IMR-90 (cell line): Measurements from ENCODE around the gene SLC6A7. TPM values are rescaled to one million over a fixed set of nuclear protein-coding genes. Genes with fewer than 3 reads are reported as not detected.

Experiments used
- ATAC-seq: fragments of 200-7000 bp; cut with Tn5 transposase; 2 replicates; pipeline ENCODE4 v1.9.1; 2020; ENCODE audit warnings: low read depth, mild to moderate bottlenecking, moderate library complexity
- BruUV-seq: library from RNA; stranded (reverse); fragments of 400-500 nt; replicated peaks from 2 replicates; lab custom pipeline; 2021; lab: Mats Ljungman, UMichigan
- CTCF ChIA-PET: fragments of 300-600 bp; formaldehyde crosslinking; extraction: SDS; loops from one replicate; lab custom pipeline; 2021; ENCODE audit warnings: antibody characterized with exemption; lab: Yijun Ruan, JAX
- POLR2A ChIA-PET: fragments of 300-600 bp; sonication (Branson Sonifier 250); formaldehyde crosslinking; loops from one replicate; lab custom pipeline; 2022; ENCODE audit warnings: antibody characterized with exemption; ENCODE audit not compliant: unreplicated experiment; lab: Charles Lee
- DNase-seq: peaks from one replicate; pipeline ENCODE4 v3.0.0; 2013
- H2AFZ ChIP-seq: replicated peaks from 2 replicates; pipeline ENCODE3; 2013; ENCODE audit warnings: low read length, mild to moderate bottlenecking; ENCODE audit not compliant: poor library complexity
- H2AK5ac ChIP-seq: 2 replicates; pipeline ENCODE4 v1.6.1; 2013; ENCODE audit warnings: low read depth, low read length, inconsistent platforms
- H2AK9ac ChIP-seq: replicated peaks from 2 replicates; pipeline ENCODE3; 2013; ENCODE audit warnings: mild to moderate bottlenecking, low read depth, low read length, moderate library complexity; ENCODE audit not compliant: poor library complexity
- H2BK120ac ChIP-seq: 2 replicates; pipeline ENCODE4 v1.6.1; 2013; ENCODE audit warnings: low read depth, low read length, inconsistent platforms
- H2BK15ac ChIP-seq: 3 replicates; pipeline ENCODE4 v1.6.1; 2013; ENCODE audit warnings: low read depth, low read length, inconsistent platforms
- H2BK20ac ChIP-seq: 2 replicates; pipeline ENCODE4 v1.6.1; 2013; ENCODE audit warnings: low read depth, mild to moderate bottlenecking, inconsistent platforms, low read length, moderate library complexity
- H2BK5ac ChIP-seq: 2 replicates; pipeline ENCODE4 v1.6.1; 2013; ENCODE audit warnings: mild to moderate bottlenecking, low read depth, low read length, inconsistent platforms; ENCODE audit not compliant: poor library complexity, severe bottlenecking
- H3K14ac ChIP-seq: replicated peaks from 2 replicates; pipeline ENCODE4 v1.6.1; 2013; ENCODE audit warnings: low read depth, low read length, inconsistent platforms
- H3K18ac ChIP-seq: 2 replicates; pipeline ENCODE4 v1.6.1; 2013; ENCODE audit warnings: low read depth, low read length, control low read depth
- H3K23ac ChIP-seq: 2 replicates; pipeline ENCODE4 v1.6.1; 2013; ENCODE audit warnings: low read depth, low read length, inconsistent platforms
- H3K27ac ChIP-seq: 2 replicates; pipeline ENCODE4 v1.5.1; 2013; ENCODE audit warnings: mild to moderate bottlenecking, control low read depth, low read length; ENCODE audit not compliant: insufficient read depth
- H3K27me3 ChIP-seq: 2 replicates; pipeline ENCODE4 v1.6.1; 2013; ENCODE audit warnings: low read length; ENCODE audit not compliant: control insufficient read depth, insufficient read depth
- H3K36me3 ChIP-seq: 2 replicates; pipeline ENCODE4 v1.6.1; 2013; ENCODE audit warnings: low read length, mixed read lengths; ENCODE audit not compliant: control insufficient read depth, insufficient read depth
- H3K4ac ChIP-seq: 2 replicates; pipeline ENCODE4 v1.6.1; 2013; ENCODE audit warnings: low read depth, low read length, inconsistent platforms
- H3K4me1 ChIP-seq: 2 replicates; pipeline ENCODE4 v1.6.1; 2013; ENCODE audit warnings: low read length, mixed read lengths; ENCODE audit not compliant: control insufficient read depth, insufficient read depth
- H3K4me2 ChIP-seq: 2 replicates; pipeline ENCODE4 v1.6.1; 2013; ENCODE audit warnings: low read depth, mild to moderate bottlenecking, control low read depth, low read length, moderate library complexity
- H3K4me3 ChIP-seq: 2 replicates; pipeline ENCODE4 v1.5.1; 2013; ENCODE audit warnings: low read depth, mild to moderate bottlenecking, control low read depth, low read length, moderate library complexity; ENCODE audit not compliant: insufficient read depth
- H3K56ac ChIP-seq: 2 replicates; pipeline ENCODE4 v1.6.1; 2013; ENCODE audit warnings: low read length, inconsistent platforms; ENCODE audit not compliant: insufficient read depth; ENCODE audit errors: extremely low read depth
- H3K79me1 ChIP-seq, 2 experiments: 2 replicates each; pipeline ENCODE4 v1.6.1; 2013; ENCODE audit warnings: low read length in 2 of 2, inconsistent platforms in 1 of 2, low read depth in 1 of 2
- H3K9ac ChIP-seq: 2 replicates; pipeline ENCODE4 v1.6.1; 2013; ENCODE audit warnings: low read depth, low read length, control low read depth
- H3K9me1 ChIP-seq: 2 replicates; pipeline ENCODE4 v1.6.1; 2013; ENCODE audit warnings: low read length, inconsistent platforms; ENCODE audit not compliant: insufficient read depth
- H3K9me3 ChIP-seq: 2 replicates; pipeline ENCODE4 v1.6.1; 2013; ENCODE audit warnings: low read length; ENCODE audit not compliant: control insufficient read depth, insufficient read depth
- H4K20me1 ChIP-seq: 2 replicates; pipeline ENCODE4 v1.6.1; 2013; ENCODE audit warnings: low read length, inconsistent platforms; ENCODE audit not compliant: insufficient read depth
- H4K5ac ChIP-seq: 2 replicates; pipeline ENCODE4 v1.6.1; 2013; ENCODE audit warnings: mild to moderate bottlenecking, low read depth, low read length, control low read depth
- H4K8ac ChIP-seq, 2 experiments: 2 replicates each; pipeline ENCODE4 v1.6.1; 2013; ENCODE audit warnings: low read depth in 2 of 2, low read length in 2 of 2, control low read depth in 1 of 2, inconsistent platforms in 1 of 2
- H4K91ac ChIP-seq: 2 replicates; pipeline ENCODE4 v1.6.1; 2013; ENCODE audit warnings: low read depth, low read length, inconsistent platforms; ENCODE audit not compliant: insufficient read depth
- BHLHE40 ChIP-seq: fragments of 150-350 bp; IDR thresholded peaks from 2 replicates; pipeline ENCODE4 v1.6.1; 2016; ENCODE audit warnings: mild to moderate bottlenecking, low read depth, low read length
- CEBPB ChIP-seq: IDR thresholded peaks from 2 replicates; pipeline ENCODE4 v1.6.1; 2012; ENCODE audit warnings: low read depth, low read length, improper control_type of control experiment
- CHD1 ChIP-seq: IDR thresholded peaks from 2 replicates; pipeline ENCODE4 v1.6.1; 2012; ENCODE audit warnings: low read depth, low read length, improper control_type of control experiment
- FOS ChIP-seq: fragments of 150-350 bp; IDR thresholded peaks from 2 replicates; pipeline ENCODE4 v1.6.1; 2016; ENCODE audit warnings: low read depth, low read length
- MAFK ChIP-seq: IDR thresholded peaks from 2 replicates; pipeline ENCODE4 v1.6.1; 2012; ENCODE audit warnings: low read depth, low read length, improper control_type of control experiment
- MAZ ChIP-seq: IDR thresholded peaks from 2 replicates; pipeline ENCODE4 v1.6.1; 2012; ENCODE audit warnings: low read depth, mild to moderate bottlenecking, low read length, improper control_type of control experiment, moderate library complexity, borderline replicate concordance
- MXI1 ChIP-seq: IDR thresholded peaks from 2 replicates; pipeline ENCODE4 v1.6.1; 2012; ENCODE audit warnings: low read depth, mild to moderate bottlenecking, low read length, moderate library complexity, borderline replicate concordance
- NFE2L2 ChIP-seq: fragments of 150-350 bp; IDR thresholded peaks from 2 replicates; pipeline ENCODE4 v1.6.1; 2016; ENCODE audit warnings: low read depth, mild to moderate bottlenecking, low read length
- POLR2A ChIP-seq: IDR thresholded peaks from 2 replicates; pipeline ENCODE4 v1.6.1; 2012; ENCODE audit warnings: mild to moderate bottlenecking, low read depth, low read length
- RAD21 ChIP-seq: IDR thresholded peaks from 2 replicates; pipeline ENCODE4 v1.6.1; 2012; ENCODE audit warnings: low read length, improper control_type of control experiment
- RCOR1 ChIP-seq: IDR thresholded peaks from 2 replicates; pipeline ENCODE4 v1.6.1; 2012; ENCODE audit warnings: mild to moderate bottlenecking, low read length, improper control_type of control experiment; ENCODE audit not compliant: insufficient replicate concordance
- RFX5 ChIP-seq: IDR thresholded peaks from 2 replicates; pipeline ENCODE4 v1.8.0; 2012; ENCODE audit warnings: low read depth, mild to moderate bottlenecking, low read length, moderate library complexity
- SMC3 ChIP-seq: fragments of 150-350 bp; IDR thresholded peaks from 2 replicates; pipeline ENCODE4 v1.6.1; 2016; ENCODE audit warnings: low read depth, mild to moderate bottlenecking, antibody characterized with exemption, low read length, moderate library complexity
- WGBS, 2 experiments: methylation state at CpG; one replicate each; pipeline versions ENCODE4 v1.1.5 to v1.1.7; 2013; ENCODE audit warnings: missing lambda C conversion rate in 2 of 2; ENCODE audit not compliant: insufficient read length in 1 of 2; ENCODE audit errors: extremely low coverage in 2 of 2; 5-methylcytosine and 5-hydroxymethylcytosine counted together
- dilution Hi-C: fragments of 300-500 bp; cut with HindIII; formaldehyde crosslinking; loops from one replicate; pipeline ENCODE4 v1.14.3; 2018; ENCODE audit warnings: low sequenced_read_pairs; ENCODE audit not compliant: unreplicated experiment
- in situ Hi-C: fragments of 300-500 bp; cut with MboI; formaldehyde crosslinking; loops from 3 replicates; pipeline ENCODE4 v1.14.3; 2019; ENCODE audit warnings: low sequenced_read_pairs, inconsistent platforms, mixed read lengths
- intact Hi-C: fragments of 100-400 bp; cut with micrococcal nuclease; formaldehyde crosslinking; loops from 2 replicates; pipeline ENCODE4 v1.10.0; 2022
- polyA plus RNA-seq, 3 experiments: library from polyadenylated mRNA; depleted of rRNA; stranded (reverse); fragments of >200 nt; gene quantifications; 2 replicates each; pipeline ENCODE4 v1.2.3, GENCODE V29; 2012; ENCODE audit warnings: low replicate concordance in 1 of 3
- total RNA-seq: library from RNA; depleted of rRNA; stranded (reverse); fragments of >200 nt; gene quantifications from 2 replicates; pipeline ENCODE4 v1.2.3, GENCODE V29; 2012
- TF ChIP-seq, protein P1 (sequence below): fragments of 150-350 bp; IDR thresholded peaks from 2 replicates; pipeline ENCODE4 v1.6.1; 2017; ENCODE audit warnings: mild to moderate bottlenecking, antibody characterized with exemption, low read length, low read depth
- TF ChIP-seq, protein P2 (sequence below): fragments of 150-350 bp; IDR thresholded peaks from 2 replicates; pipeline ENCODE4 v1.6.1; 2016; ENCODE audit warnings: low read depth, mild to moderate bottlenecking, low read length, moderate library complexity, borderline replicate concordance

The SLC6A7 gene
- total and polyA plus RNA-seq, 2 of the 4 experiments (the other 2 are of a cell fraction) = under 0.01 TPM; not detected in 1

DNA sequence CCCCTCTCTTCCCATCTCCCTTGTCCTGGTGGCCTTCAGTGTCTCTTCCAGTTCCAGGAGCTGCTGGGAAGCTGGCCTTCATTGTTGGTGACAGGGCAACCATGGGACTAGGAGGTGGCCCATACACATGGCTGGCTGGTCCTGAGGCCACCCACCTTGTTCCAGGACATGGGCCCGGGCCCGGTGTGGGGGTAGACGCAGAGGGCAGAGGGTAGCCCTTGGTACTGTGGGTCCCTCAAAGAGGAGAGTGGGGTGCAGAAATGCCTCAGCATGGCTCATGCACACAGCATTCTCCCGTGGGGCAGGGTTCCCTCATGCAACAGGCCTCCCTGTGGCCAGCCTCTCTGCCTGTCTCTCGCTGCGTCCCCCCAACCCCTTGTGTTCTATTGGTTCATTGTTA lies 20.8 kb downstream of the SLC6A7 start:
- Histone ChIP-seq H4K5ac (no peak overlapping the region), H3K4me2 (no peak overlapping the region), H2BK120ac (no peak overlapping the region), H2BK20ac (no peak overlapping the region), H2AK5ac (no peak overlapping the region), H3K14ac (no peak overlapping the region), H3K79me1 (no peaks in the 10 kb centered on the region), H3K9ac (no peak overlapping the region), H3K4me3 (no peak overlapping the region), H3K27ac (no peak overlapping the region), H3K23ac (no peak overlapping the region), H3K9me3 (no peaks in the 10 kb centered on the region), H2AFZ (no peak overlapping the region), H3K4ac (peak overlapping the region; percentile 33), H2AK9ac (no peak overlapping the region), H4K91ac (no peak overlapping the region; the same call in 1 of the 2 replicates), H4K8ac (no peak overlapping the region), H2BK5ac (no peak overlapping the region), H2BK15ac (no peak overlapping the region), H4K20me1 (no peaks in the 10 kb centered on the region), H3K56ac (no peak overlapping the region), H3K36me3 (no peaks in the 10 kb centered on the region), H3K4me1 (peaks cover 11% of the 10 kb centered on the region), H3K27me3 (no peaks in the 10 kb centered on the region), H3K18ac (no peak overlapping the region), H3K9me1 (peaks cover 6% of the 10 kb centered on the region; the same call in 1 of the 2 replicates)
- BruUV-seq = no TSS peak
- no CpG with 5 or more reads among the region's 6 CpGs for WGBS, 2 experiments
- intact Hi-C loops (loop anchor here (10.0 kb wide), 1 partner anchor 176 kb away; no protein-coding TSS in a partner anchor), dilution Hi-C loops (no loop called here), in situ Hi-C loops (loop anchor here (5.0 to 25.0 kb wide), 4 partner anchors 83 to 573 kb away; partner anchors contain the start of genes HMGXB3 and TIGD6)
- no peak for TF ChIP-seq BHLHE40
- TF ChIP-seq NFE2L2 = no peak
- TF ChIP-seq MXI1 = no peak
- no peak for TF ChIP-seq MAFK
- TF ChIP-seq, protein P1, sequence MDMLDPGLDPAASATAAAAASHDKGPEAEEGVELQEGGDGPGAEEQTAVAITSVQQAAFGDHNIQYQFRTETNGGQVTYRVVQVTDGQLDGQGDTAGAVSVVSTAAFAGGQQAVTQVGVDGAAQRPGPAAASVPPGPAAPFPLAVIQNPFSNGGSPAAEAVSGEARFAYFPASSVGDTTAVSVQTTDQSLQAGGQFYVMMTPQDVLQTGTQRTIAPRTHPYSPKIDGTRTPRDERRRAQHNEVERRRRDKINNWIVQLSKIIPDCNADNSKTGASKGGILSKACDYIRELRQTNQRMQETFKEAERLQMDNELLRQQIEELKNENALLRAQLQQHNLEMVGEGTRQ = no peak
- no peak for TF ChIP-seq CEBPB
- TF ChIP-seq, protein P2, sequence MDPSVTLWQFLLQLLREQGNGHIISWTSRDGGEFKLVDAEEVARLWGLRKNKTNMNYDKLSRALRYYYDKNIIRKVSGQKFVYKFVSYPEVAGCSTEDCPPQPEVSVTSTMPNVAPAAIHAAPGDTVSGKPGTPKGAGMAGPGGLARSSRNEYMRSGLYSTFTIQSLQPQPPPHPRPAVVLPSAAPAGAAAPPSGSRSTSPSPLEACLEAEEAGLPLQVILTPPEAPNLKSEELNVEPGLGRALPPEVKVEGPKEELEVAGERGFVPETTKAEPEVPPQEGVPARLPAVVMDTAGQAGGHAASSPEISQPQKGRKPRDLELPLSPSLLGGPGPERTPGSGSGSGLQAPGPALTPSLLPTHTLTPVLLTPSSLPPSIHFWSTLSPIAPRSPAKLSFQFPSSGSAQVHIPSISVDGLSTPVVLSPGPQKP = no peak
- no peak for TF ChIP-seq CHD1
- TF ChIP-seq POLR2A = no peak
- no peak for TF ChIP-seq RFX5
- no peak for TF ChIP-seq RCOR1
- TF ChIP-seq RAD21 = no peak
- TF ChIP-seq MAZ = no peak
- no peak for TF ChIP-seq FOS
- no peak for TF ChIP-seq SMC3
- no peak for ATAC-seq
- CTCF ChIA-PET = no interaction called here
- POLR2A ChIA-PET = no interaction called here
- no peak for DNase-seq
